Tibial artery (tissue), 4 donors: Measurements from ENCODE around the gene SET.

Source experiments
- DNase-seq, 2 donors: peaks; one replicate each; pipeline ENCODE4 v3.0.0-alpha.2; 2019
- H3K27ac ChIP-seq, 2 donors: fragments of 200-600 bp; sonication (generic) in 1 of 2; 1 replicate in 1 of 2; 2 replicates in 1 of 2; pipeline ENCODE4 v1.5.1; 2018 to 2019; ENCODE audit warnings: mild to moderate bottlenecking in 1 of 2
- H3K27me3 ChIP-seq, 2 donors: fragments of 200-600 bp; sonication (generic) in 1 of 2; one replicate each; pipeline versions ENCODE4 v1.5.1 to v1.6.0; 2016 to 2019
- H3K36me3 ChIP-seq, 3 donors: fragments of 200-600 bp; sonication (generic) in 2 of 3; one replicate each; pipeline ENCODE4 v1.5.1; 2016 to 2019; ENCODE audit warnings: mild to moderate bottlenecking in 2 of 3
- H3K4me1 ChIP-seq, 4 donors: fragments of 200-600 bp; sonication (generic) in 2 of 4; 1 replicate in 3 of 4; 2 replicates in 1 of 4; pipeline ENCODE4 v1.5.1; 2016 to 2019
- H3K4me3 ChIP-seq, 2 donors: fragments of 200-600 bp; sonication (generic) in 1 of 2; 1 replicate in 1 of 2; 2 replicates in 1 of 2; pipeline ENCODE4 v1.5.1; 2018 to 2019; ENCODE audit warnings: mild to moderate bottlenecking in 2 of 2
- H3K9me3 ChIP-seq, 3 donors: fragments of 200-600 bp; sonication (generic) in 1 of 3; one replicate each; pipeline ENCODE4 v1.5.1; 2016 to 2019
- CTCF ChIP-seq, 2 experiments: fragments of 200-600 bp in 1 of 2; fragments of 450-650 bp in 1 of 2; IDR thresholded peaks; one replicate each; pipeline ENCODE4 v1.5.1; 2017 to 2019; ENCODE audit warnings: antibody characterized with exemption in 2 of 2, mild to moderate bottlenecking in 1 of 2, moderate library complexity in 1 of 2
- intact Hi-C: fragments of 100-400 bp; cut with DNase I; formaldehyde crosslinking; loops from one replicate; pipeline ENCODE4 v1.15.0; 2023; ENCODE audit warnings: low total_unique reads

Gene SET

DNA sequence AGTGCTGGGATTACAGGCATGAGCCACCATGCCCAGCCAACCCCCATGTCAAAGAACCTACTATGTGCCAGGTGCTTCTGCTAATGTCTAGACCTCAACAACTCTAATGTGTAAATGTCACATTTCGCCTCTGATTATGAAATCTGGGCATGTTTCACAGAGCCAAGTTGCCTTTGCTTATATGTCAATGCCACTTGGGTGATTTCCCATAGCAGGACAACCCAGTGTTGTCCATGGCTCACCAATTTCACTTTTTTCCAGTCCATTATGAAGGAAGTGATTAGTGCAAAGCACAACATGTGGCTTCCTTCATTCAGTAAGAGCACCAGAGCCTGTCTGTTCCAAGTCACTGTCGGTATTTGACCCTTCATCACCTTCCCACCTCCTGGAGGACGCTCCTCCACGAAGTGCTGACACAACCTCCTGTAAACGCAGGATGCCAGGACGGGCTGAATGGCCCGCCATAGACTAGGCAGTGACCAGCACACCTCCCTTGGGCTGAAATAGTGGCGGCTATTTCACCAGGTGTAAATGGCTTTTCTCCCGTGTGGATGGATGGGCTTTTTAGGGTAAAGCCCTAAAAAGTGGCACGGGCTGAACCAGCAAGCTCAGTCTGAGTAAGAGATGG lies 12.3 kb downstream of the SET start:
- Histone ChIP-seq H3K27ac (no peak overlapping the region), H3K4me3 (no peak overlapping the region), H3K36me3 (peaks cover 0 to 6% (median 6%) of the 10 kb centered on the region in 3 donors), H3K9me3 (no peaks in the 10 kb centered on the region), H3K4me1 (peaks cover 0 to 23% (median 11%) of the 10 kb centered on the region in 4 donors), H3K27me3 (no peaks in the 10 kb centered on the region)
- peak in 1 of 2 donors; percentile 42 for DNase-seq
- TF ChIP-seq CTCF (IDR thresholded peaks at IDR 0.05) = no peak
- intact Hi-C loops = no loop called here

GRCh38 chr9:128702445-128702948 lies 13.5 kb downstream of the SET start, which contains the start of gene PKN3:
TSS of gene PKN3 (plus strand) at chr9:128702503. CDS start at chr9:128702916, 413 bp downstream.
- intact Hi-C loops = no loop called here
- DNase-seq = peak; percentile 80 to 90

DNA sequence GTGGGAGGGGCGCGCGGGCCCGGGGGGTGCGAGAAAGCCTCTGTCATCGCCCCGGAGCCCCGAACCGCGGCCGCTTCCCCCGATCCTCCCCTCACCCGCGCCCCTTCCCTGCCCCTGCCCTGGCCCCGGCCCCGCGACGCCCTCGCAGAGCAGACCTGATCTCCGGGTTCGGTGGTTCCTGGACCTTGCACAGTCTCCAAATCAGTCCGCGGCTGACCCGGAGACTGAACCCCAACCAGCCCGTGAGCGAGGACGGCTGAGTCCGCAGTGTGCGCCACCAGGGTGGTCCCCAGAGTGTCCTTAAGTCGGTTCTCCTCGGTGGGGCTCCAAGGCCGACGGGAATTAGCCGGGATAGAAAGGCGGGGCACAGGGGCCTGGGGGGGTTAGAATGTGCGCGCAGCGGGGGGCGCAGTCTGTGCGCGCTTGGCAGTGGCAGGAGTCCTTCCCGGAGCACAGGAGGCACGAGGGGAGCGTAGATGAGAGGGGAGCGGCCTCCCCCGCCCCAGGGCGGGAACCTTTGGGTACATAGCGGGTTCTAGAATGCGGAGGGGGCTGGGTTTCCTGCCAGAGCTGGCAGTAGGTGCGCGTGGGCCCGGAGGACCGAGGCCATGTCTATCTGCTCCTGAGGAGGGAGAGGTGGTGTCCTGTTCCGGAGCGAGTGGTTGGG lies 14.1 kb downstream of the SET start:
- no peaks in the 10 kb centered on the region for H3K36me3 ChIP-seq
- peak overlapping the region; percentile 70 to 80 for H3K27ac ChIP-seq
- H3K4me1 ChIP-seq = peaks cover 0 to 15% (median 8%) of the 10 kb centered on the region in 4 donors
- TF ChIP-seq CTCF (IDR thresholded peaks at IDR 0.05) = no peak
- peak overlapping the region; percentile 72 for H3K4me3 ChIP-seq
- no peaks in the 10 kb centered on the region for H3K27me3 ChIP-seq
- peak in 1 of 2 donors; percentile 73 for DNase-seq
- intact Hi-C loops = no loop called here
- H3K9me3 ChIP-seq = no peaks in the 10 kb centered on the region

More at GRCh38 chr9:128702445-128702948, 13.5 kb downstream of the SET start, which contains the start of gene PKN3:
- Histone ChIP-seq H3K27me3 (no peaks in the 10 kb centered on the region), H3K36me3 (no peaks in the 10 kb centered on the region), H3K27ac (peak within 1 kb of the TSS; percentile 70 to 80), H3K4me3 (peak within 1 kb of the TSS; percentile 72), H3K9me3 (no peaks in the 10 kb centered on the region), H3K4me1 (peaks cover 0 to 21% (median 10%) of the 10 kb centered on the region in 4 donors)
- TF ChIP-seq CTCF (IDR thresholded peaks at IDR 0.05) = peak; percentile 84 to 86

GRCh38 chr9:128703616-128704355 lies 14.8 kb downstream of the SET start:
- peak in 1 of 2 donors; percentile 72 for DNase-seq
- H3K4me3 ChIP-seq = peak overlapping the region; percentile 72
- H3K9me3 ChIP-seq = no peaks in the 10 kb centered on the region
- no peaks in the 10 kb centered on the region for H3K36me3 ChIP-seq
- intact Hi-C loops = no loop called here
- H3K27me3 ChIP-seq = no peaks in the 10 kb centered on the region
- H3K27ac ChIP-seq = peak overlapping the region; percentile 70 to 80
- H3K4me1 ChIP-seq = peaks cover 0 to 13% (median 8%) of the 10 kb centered on the region in 4 donors
- TF ChIP-seq CTCF (IDR thresholded peaks at IDR 0.05) = no peak

DNA sequence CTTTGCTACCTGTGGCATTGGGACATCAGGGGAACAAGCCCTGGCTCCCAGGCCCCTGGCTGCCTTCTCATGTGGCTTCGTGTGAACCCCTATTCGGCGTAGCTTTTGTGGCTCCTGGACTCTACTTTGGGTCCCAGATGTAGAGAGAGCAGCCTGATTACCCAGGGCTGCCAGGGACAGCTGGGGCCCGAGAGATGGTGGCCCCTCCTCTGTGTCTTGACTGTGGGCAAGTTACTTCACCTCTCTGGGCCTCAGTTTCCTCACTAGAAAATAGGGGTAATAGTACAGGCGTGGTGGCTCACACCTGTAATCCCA lies 15.3 kb downstream of the SET start:
- no peak overlapping the region for H3K4me3 ChIP-seq
- no peaks in the 10 kb centered on the region for H3K36me3 ChIP-seq
- no peaks in the 10 kb centered on the region for H3K9me3 ChIP-seq
- no peaks in the 10 kb centered on the region for H3K27me3 ChIP-seq
- intact Hi-C loops = no loop called here
- peaks cover 0 to 13% (median 8%) of the 10 kb centered on the region in 4 donors for H3K4me1 ChIP-seq
- TF ChIP-seq CTCF (IDR thresholded peaks at IDR 0.05) = no peak
- DNase-seq = peak in 1 of 2 donors; percentile 56
- peak overlapping the region; percentile 70 to 80 for H3K27ac ChIP-seq
